ENCODE results near the gene KRTAP12-3.

KRTAP12-3 gene

DNA sequence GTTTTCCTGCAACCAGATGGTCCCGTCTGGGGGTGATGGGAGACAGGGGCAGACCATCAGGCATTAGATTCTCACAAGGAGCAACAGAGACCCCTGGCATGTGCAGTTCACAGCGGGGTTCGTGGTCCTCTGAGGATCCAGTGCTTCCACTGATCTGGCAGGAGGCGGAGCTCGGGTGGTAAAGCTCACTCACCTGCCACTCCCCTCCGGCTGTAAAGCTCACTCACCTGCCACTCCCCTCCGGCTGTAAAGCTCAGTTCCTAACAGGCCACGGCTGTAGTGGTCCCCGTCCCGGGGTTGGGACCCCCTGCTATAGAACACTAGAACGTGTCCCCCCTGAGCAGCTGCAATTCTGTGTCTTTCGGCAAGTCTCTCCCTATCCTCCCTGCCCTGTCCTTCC lies 43.8 kb downstream of the KRTAP12-3 start:
- DNase-seq (ENCODE audit: low read depth in 2 of 3, low spot score in 1 of 3) = no peak

DNA sequence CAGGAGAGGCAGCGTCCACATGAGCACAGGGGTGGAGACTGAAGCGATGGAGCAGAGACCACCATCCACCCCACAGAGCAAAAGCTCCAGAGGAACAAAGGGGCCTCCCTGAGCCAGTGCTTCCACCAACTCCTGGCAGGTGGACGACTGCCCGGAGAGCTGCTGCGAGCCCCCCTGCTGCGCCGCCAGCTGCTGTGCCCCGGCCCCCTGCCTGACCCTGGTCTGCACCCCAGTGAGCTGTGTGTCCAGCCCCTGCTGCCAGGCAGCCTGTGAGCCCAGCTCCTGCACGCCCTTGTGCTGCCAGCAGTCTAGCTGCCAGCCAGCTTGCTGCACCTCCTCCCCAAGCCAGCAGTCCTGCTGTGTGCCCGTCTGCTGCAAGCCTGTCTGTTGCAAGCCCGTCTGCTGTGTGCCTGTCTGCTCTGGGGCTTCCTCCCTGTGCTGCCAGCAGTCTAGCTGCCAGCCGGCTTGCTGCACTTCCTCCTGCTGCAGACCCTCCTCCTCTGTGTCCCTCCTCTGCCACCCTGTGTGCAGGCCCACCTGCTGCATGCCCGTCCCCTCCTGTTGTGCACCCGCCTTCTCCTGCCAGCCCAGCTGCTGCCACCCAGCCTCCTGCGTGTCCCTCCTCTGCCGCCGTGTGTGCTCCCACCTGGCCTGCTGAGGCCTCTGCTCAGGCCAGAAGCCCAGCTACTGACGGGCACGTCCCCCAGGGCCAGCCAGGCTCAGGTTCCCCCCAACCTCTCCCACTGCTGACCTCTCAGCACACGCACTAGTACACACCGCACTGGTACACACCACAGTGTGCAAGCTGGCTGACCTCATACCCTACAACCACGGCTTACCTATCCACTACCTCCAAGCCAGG lies 44.6 kb downstream of the KRTAP12-3 start:
- DNase-seq (ENCODE audit: low read depth in 2 of 3, low spot score in 1 of 3) = no peak

DNA sequence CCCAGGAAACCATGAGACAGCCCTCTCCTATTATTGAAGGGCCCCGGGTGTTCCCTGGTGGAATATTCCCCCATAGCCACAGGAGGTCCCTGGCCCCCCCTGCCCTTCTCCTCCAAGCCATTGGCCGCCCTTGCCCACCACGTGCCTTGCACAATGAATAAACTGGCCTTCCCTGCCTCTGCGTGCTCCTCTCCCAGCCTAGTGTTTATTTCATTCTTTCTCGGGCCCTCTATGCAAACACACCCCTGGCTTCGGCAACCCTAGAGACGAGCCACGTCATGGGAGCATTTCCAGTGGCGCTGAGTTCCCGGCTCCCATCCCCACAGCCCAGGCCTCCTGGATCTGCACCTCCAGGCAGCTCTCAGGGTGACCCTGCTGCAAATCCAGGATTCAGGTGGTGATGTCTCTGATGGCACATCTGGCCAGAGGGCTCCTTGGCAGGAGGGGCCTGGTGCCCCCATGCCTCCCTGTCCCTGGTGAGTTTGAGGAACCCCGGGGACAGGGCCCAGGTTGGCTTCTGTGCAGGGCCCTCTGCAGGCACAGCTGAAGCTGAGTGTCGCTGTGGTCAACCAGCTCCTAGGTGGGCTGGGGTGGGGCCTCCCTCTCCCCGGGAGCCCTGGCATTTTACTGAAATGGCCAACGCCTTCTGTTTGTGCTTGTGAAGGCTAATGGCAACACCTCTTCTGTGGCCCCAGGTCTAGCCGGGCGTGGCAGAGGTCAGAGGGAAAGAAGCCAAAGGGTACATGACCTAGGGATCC lies 45.4 kb downstream of the KRTAP12-3 start:
- DNase-seq (ENCODE audit: low read depth in 2 of 3, low spot score in 1 of 3) = no peak

DNA sequence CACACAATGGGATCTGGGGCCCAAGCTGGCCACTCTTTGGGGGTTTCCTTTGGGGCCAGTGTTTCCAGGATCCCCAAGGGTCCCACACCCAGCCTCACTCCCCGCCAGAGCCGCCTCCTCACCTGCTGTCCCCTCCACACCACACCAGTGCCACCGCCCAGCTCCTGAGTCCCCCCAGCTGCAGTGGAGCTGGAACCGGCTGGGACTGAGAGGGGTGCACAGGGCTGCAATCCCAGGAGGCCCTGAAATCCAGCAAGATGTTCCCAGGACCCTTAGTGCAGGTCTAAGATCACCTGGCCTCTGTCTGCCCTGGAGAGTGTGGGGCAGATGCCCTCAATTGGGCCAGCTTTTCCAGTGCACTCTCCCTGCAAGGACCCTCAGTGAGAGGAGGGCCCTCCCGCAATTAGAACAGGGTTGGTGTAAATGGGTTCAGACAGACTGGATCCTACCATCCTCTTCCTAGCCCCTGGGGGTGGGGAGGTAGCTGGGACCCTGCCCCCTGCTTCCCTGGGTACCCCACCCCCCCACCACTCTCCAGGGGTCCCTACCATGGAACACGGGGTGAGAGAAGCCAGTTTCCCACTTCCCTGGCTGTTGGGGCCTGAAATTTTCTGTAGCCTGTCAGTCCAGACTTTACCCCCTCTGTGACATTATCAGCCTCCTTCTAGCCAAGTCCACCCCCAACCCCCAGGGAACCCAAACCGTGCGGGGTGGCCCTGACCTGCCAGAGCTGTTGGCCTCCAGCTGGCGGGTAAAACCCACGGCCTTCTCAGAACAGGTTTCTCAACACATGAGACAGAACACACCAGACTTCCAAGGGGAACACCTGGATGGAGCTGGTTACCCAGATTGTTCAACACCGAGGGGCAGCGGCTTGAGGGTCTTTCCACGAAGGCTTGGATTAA lies 46.3 kb downstream of the KRTAP12-3 start:
- DNase-seq (ENCODE audit: low read depth in 2 of 3, low spot score in 1 of 3) = no peak

DNA sequence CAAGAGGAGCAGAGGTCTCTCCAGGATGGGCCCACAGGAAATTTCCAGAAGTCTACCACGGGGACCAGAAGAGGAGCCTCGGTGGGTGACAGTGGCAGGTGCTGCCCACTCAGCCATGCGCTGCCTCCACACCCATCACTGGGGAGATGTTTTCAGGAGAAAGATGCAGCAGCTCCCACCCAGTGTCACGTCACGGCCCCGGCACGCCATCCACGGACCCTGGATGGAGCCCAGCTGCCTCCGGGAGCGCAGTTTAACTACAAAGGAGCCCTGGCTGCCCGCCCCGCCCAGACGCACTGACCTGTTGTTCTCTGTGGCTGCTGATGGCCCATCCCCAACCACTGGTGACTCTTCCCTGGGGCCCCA lies 46.9 kb downstream of the KRTAP12-3 start:
- no peak for DNase-seq (ENCODE audit: low read depth in 2 of 3, low spot score in 1 of 3)

DNA sequence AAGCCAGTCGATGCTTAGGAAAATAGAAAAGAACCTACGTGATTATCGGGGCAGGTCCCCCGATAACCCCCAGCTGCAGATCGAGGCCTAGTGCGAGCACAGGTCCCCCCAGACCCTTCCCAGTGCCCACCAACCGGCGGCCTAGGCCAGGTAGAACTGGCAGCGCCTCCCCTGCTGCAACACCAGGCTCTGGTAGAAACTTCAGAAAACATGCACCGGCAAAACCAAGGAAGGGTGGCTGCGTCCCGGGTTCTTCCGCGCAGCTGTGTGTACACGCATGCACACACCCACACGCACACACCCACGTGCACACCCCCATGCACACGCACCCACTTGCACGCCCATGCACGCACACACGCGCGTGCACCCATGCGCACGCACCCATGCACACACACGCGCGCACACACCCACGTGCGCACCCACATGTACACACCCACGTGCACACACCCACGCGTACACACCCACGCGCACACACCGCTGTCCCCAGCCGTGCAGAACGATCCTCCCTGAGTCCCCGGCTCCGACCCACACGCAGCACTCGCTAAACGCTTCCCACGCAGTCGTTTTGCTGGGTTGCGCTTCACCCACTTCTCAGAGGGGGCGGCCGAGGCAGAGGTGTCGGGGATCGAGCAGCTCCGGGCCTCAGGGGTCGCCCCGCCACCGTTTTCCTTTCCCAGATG lies 48.4 kb downstream of the KRTAP12-3 start:
- DNase-seq (ENCODE audit: low read depth in 2 of 3, low spot score in 1 of 3) = no peak

GRCh38 chr21:44706706-44707581 lies 49.2 kb downstream of the KRTAP12-3 start:
- no peak for DNase-seq (ENCODE audit: low read depth in 2 of 3, low spot score in 1 of 3)
